Measurements from ENCODE around the gene ZNF436.
"Not testable (repeated sequence)": the region's sequence is repeated elsewhere in the genome, so short reads cannot be mapped to it uniquely, and the experiment has no call there.

Gene ZNF436

DNA sequence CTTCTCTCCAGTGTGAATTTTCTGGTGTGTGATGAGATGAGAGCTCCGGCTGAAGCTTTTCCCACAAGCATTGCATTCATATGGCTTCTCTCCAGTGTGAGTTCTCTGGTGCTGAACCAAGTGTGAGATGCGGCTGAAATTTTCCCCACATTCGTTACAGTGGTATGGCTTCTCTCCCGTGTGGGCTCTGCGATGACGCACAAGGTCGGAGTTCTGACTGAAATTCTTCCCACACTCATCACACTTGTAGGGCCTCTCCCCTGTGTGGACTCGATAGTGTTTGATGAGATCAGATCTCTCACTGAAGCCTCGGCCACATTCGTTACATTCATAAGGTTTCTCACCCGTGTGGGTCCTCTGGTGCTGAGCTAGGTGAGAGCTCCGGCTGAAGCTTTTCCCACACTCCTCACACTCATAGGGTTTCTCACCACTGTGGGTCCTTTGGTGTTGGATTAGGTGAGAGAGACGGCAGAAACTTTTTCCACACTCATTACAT, 7.4 kb downstream of the ZNF436 start:
- DNase-seq = peak in 1 of 2 experiments; percentile 11

DNA sequence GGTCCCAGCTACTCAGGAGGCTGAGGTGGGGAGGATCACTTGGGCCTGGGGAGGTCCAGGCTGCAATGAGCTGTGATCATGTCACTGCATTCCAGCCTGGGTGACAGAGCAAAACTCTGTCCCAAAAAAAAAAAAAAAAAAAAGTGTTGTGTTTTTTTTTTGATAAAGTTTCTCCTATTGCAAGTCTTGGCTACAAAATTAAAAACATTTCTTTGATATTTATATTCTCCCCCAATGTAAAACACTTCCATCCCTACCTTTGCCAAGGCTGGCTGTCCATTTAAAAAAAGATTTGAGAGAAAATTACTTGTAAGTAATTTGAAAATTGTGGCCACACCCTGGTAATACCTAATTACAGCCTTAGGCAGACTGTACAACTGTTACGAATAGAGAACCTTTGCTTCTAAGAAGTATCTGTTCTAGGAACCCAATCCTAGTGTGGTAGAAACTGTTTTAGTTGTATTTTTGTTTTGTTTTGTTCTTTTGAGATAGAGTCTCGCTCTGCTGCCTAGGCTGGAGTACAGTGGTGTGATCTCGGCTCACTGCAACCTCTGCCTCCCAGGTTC, 11.2 kb downstream of the ZNF436 start:
- no peak for DNase-seq

DNA sequence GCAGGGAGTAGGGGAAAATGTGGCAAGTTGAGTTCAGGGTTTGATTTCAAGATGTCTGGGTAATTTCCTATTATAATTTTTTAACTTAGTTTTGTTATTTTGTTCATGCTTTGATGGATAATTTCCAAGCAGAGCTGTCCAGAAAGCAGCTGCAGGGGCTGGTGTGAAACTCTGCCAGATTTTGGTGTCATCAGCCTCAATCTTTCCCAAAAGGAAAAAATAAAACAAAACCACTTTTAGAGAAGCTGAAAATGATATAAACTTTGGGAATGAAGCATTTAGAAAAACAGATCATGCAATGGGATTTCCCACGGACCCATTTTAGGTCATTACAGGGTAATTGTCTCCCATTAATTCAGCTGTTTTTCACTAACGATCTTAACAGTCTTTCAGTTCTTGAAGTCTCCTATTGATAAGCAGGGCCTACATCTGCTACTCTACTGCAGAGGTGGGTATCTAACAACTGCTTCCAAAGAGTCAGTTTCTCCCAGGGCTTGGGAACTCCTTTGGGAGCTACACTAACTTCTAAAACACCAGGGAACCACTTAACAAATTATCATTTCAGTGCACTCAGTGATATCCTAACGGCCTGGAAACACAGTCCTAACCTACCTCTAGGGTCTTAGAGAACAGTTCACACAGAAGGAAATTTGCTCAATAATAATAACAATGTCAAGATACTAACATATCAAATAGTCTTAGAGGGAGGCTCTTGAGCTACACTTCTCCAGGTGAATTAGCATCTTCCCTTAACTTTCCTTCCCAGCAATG, 12.3 kb downstream of the ZNF436 start:
- DNase-seq = no peak

DNA sequence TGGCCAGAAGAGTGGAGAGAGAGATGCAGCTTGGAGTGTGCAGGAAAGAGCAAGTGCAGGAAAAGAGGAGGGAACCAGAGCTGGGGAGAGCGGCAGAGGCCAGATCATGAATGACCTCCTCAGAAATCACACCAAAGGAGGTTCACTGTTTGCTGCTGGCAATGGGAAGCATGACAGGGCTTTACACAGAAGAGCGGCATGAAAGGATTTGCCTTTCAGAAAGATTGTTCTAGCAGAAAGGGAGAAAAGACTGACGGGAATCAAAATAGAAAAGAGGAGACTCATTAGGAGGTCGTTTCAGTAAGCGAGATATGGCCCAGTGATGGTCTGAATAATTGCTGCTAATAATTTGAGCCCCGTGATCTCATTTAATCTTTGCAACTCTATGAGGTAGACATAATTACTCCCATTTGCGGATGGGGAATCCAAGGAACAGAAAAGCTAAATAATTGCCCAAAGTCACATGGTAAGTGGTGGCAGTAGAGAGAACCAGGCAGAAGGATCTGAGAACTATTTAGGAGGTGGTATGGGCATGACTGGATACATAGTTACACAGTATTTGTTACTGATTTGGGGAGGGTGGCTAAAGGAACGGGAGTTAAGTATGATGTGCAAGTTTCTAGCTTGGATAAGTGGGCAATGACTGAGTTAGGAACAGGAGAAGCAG, 13.0 kb downstream of the ZNF436 start:
- DNase-seq = no peak

DNA sequence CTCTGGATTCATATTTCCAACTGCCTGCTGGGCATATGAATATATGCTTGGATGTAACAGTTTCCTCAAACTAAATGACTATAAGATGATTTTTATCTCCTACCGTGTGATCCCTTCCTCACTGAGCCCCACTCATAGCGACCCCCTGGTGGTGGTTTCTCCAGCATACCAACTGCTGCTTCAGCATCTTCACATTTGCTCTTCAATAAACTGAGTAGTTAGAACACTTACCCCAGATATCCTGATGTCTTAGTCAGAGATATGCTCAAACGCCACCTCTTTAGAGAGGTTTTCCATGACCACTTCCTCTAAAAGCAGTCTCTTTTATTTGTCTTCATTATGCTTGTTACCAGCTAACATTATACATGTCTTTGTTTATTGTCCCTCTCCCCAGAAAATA, 15.4 kb downstream of the ZNF436 start:
- no peak for DNase-seq

DNA sequence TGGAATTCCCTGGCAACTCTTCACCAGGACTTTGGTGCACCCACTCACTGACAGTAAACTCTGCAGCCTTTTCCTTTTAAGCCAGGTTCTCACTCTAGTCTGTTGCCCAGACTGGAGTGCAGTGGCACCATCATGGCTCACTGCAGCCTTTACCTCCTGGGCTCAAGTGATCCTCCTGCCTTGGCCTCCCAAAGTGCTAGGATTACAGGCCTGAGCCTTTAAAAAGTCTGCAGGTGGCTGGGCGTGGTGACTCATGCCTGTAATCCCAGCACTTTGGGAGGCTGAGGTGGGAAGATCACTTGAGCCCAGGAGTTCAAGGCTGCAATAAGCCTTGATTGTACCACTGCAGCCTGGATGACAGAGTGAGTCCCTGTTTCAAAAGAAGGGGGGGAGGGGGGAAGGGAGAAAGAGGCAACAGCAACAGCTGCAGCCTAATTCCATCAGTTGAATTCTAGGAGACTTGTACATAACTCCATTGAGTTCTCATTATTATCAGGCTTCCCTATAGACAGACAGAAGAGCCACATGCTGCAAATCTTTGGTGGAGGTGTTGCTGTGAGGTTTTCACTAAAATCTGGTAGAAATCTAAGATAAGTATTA, 17.4 kb downstream of the ZNF436 start:
- DNase-seq = no peak

DNA sequence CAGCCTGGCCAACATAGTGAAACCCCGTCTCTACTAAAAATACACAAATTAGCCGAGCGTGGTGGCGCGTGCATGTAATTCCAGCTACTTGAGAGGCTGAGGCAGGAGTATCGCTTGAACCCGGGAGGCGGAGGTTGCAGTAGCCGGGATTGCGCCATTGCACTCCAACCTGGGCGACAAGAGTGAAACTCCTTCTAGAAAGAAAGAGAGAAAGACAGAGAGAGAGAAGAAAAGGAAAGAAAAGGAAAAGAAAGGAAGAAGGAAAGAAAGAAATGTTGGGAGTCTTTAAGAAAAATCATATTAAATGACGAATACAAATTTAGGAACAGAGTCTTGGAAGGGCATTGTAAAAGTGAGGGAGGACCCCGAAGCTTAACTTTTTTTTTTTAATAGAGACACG, 23.7 kb downstream of the ZNF436 start:
- no peak for DNase-seq

DNA sequence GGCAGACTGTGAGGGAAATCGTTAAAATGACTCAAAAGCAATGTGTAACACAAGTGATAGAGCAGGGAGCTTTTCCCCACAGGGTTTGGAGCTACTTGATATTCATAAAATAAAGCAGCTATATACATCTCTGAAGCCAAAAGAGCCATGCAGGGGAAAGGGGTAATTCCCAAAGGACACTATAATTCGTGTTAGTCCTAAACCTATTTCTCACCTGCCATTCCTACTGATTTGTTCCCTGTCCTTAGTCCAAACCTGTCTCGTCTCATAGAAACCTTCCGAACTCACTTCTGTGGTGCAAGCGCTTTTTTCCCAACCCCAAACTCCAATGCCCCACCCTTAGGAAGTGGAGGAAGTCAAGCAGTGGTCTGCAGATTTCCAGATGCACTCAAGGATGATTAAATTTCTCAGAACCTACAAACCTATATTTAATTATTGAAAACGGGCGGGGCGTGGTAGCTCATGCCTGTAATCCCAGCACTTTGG, 24.6 kb downstream of the ZNF436 start:
- no peak for DNase-seq

DNA sequence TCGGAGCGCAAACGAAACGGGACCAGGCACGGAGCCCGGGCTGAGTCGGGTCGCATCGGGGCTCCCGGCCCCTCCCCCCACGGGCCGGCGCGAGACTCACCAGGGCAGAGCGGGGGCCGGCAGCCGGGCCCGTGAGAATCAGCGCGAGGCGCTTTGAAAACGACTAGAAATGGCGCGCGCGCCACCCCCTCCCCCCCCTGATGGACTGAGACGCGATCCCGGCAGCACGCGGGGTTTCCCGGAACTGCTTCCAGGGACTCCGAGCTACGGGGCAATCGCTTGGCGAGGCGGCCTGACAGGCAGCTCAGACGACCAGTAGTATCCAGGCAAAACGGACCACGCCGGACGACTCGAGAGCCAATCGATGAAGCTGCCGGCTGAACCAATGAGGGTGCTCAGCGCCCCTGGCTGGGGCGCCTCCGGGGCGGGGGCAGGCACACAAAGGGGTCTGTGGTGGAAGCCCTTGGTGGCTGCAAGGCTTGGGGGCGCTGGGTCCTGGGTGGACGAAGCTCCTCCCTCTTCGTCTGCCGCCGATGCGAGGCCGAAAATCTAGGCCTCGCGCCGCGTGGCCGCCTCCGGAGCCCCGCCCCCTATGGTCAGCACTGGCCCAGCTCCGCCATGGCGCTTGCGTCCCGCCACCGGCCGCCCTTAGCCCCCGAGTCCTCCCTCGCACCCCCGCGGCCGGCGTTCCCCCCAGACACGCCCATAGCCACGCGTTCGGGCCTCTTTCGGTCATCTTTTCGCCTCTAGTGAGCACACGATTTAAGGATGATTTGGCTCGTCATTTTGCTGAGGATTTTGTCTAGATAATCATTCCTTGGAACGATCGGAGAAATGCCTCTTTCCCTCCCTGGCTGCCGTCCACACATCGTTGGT, 25.3 kb downstream of the ZNF436 start, which contains the start of gene HNRNPR:
Gene HNRNPR, minus strand, starts transcription at position 174 of the 876 bp plus-strand sequence. CDS start 3,276 bp downstream, outside the sequence.
- DNase-seq = peak; percentile 99 to 100

DNA sequence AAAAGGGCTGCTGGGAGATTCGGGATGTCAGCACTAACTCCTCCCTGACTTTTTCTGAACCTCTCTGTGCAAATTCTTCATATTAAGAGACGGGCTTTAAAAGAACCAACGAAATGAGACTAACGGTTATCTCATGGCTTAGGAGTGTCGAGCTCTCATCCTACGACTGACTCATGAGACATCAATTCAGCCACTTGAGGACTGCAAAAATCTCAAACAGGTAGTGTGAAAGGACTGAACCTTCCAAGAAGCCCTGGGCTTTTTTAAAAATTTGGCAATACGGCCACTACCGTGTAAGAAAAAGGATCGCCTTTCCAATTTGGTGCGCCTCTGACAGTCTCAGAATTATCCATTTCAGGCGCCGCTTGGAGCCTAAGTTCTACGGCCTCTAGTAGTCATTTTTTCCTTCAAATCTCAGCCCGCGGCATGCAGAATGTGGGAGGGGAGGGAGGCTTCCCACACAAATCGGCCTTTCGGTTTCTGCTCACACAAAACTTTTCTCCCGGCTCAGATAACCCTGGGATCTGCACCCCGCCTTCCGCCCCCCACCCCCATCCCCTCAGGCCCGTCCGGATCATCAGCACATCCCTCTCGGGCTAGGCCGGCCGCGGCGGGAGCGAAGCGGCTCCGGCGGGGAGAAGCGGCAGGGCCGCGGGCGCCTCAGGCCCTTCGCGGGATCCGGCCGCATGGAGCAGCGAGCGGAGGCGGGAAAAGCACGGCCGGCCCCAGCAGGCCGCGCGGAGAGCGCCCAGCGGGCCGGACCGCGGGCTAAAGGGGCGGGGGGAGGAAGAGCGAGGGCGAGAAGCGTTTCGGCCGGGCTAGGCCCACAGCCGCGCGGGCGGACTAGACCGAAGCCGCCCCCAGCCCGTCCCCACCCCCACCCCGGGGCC, 26.2 kb downstream of the ZNF436 start:
- peak; percentile 65 to 74 for DNase-seq

DNA sequence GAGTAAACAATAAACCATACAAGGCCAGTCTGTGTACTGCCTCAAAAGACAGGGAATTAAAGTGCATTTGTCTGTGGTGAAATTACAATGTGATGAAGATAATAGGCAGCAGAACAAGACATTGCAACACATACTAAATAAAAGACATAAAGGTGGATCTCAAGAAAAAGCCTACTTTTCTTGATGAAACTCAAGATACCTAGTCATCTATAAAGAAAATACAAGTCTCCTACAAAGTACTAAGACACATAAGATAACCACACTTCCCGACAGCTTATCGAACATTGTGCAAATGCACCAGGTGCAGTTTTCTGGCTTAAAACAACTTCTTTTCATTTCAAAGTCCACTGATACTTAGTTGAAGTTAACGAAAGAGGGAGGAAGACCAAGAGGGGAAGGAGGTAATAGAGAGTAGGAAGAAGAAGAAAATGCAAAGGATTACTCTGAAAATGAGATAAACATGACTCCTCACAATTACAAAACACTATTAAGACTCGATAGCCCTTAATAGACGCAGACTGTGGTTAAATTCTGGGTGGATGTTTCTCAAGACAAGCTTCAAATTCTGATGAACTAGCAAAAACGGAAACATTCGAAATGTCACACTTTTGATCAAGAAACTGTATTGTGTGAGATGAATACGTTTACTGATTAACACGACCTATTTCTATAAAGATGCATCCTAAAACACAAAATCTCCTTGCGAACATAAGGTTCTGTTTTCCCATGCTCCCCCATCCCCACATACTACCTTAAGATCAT, 27.5 kb downstream of the ZNF436 start:
- DNase-seq = no peak

DNA sequence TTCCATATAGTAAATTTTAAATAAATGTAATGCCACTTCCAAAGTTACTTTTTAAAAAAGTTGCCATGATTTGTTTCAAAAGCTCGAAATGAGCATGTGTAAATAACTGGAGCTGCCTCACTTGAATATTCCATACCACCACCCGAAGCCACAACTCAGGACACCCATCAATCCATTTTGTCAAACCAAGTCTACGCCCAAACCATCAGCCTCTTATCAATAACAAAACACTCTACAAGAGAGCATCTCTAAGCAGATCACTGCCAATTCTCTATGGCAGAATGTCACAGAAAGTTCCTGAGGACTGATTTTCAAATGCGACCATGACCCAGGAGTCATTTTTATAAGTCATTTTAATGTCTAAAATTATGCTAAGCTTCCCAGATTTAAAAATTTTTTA, 30.0 kb downstream of the ZNF436 start:
- no peak for DNase-seq

DNA sequence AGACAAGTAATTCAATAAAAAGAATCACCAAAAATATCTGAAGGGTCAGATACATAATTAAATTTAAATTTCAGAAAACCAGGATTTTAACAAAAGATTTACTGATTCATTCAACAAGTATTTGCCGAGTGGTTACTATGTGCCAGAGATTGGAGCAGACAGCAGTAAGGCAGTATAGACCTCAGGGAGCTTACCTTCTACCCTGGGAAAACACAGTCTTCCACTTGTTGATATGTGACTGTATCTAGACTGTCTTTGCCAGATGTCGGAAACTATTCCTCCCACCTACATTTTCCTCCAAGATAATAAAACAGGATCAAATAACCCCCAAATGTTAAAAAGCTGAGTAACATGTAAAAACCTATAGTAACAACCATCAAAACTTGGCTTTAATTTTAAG, 31.8 kb downstream of the ZNF436 start:
- no peak for DNase-seq

DNA sequence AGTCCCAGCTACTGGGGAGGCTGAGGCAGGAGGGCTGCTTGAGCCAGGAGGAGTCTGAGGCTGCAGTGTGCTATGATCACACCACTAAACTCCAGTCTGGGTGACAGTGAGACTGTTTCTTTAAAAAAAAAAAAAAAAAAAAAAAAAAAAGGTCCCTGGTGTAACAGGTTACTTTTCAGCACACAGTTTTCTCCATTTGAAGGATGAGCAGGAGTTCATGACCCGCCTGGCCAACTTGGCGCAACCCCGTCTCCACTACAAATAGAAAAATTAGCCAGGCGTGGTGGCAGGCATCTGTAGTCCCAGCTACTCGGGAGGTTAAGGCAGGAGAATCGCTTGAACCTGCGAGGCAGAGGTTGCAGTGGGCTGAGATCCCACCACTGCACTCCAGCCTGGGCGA, 37.9 kb downstream of the ZNF436 start:
- DNase-seq = no peak

DNA sequence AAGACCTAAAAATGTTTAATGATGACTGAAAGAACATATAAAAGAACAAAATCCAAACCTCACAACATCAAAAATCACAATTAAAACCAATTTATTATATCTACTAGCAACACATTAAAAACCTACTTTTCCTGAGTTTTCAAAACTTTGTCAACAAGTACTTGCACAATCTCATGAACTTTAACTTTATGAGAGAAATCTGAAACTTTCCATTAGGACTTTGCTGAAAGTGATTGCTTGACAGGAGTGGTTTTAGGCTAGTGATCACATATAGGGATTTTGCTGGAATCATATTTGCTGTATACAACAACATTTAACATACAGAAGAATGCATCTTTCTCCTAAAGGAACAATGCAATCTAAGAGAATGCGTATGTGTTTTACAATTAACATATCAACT, 38.8 kb downstream of the ZNF436 start:
- DNase-seq = no peak

DNA sequence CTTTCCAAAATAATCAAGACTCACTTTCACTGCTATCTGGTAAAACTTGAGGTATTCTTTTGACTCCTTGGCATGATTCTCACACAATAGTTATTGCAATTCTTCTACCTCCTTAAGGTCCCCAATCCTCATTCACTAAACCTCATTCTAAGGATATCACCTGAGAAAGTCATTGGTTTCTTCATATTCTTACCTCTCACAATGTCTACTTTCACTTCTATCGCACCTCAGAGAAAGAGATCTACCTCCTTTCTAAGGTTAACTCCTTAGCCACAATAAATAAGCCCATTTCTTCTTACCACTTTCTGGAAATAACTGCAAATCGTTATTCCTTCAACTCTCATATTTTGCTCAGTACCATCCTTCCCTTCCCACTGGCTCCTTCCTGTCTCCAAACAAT, 44.2 kb downstream of the ZNF436 start:
- DNase-seq = no peak

DNA sequence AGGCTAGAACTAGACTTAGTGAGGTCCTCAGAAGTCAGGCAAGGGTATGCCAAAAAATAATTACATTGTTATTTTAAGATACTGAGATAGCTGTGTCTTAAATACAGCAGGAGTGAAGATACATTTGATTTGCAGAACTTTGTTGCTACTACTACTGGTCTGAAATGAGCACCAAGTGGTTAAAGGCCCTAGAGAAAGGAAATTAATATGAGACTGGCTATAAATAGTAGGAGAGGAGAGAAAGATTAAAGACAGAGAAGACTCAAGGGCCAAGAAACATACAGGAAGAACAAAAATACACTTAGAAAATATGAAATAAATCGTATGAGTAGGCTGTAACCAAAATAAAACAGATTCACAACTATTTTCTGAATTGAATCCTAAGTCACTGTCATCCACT, 46.9 kb downstream of the ZNF436 start:
- no peak for DNase-seq

DNA sequence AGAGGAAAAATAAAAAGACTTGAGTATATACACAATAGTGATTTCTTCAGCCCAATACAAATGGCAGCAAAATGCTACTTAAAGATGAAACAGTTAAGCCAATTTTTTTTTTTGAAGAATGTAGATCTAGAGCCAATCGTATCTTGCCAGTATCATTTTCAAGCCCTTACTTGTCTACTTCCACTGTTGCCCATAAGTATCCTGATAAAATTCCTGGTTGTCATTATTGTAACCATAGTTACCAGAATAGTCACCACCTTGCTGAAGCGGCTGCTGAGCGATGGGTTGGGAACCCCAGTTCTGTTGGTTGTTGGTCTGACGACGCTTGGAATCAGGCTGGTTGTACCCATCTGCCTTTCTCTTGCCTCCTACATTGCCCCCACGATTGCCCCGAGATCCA, 59.4 kb downstream of the ZNF436 start:
- DNase-seq = not testable (repeated sequence)
